Pancreas (tissue), 10 donors: ENCODE results near the gene PARK7. TPM values are rescaled to one million over a fixed set of nuclear protein-coding genes. Genes with fewer than 3 reads are reported as not detected.

Source experiments
- ATAC-seq, 4 donors: fragments of 200-7000 bp; cut with Tn5 transposase; one replicate each; pipeline versions ENCODE4 v1.8.0 to v1.9.1; 2020; ENCODE audit warnings: mild to moderate bottlenecking in 4 of 4, moderate library complexity in 4 of 4
- DNase-seq, 6 donors: peaks; one replicate each; pipeline ENCODE4 v3.0.0-alpha.2; 2020
- FAIRE-seq: peaks from 2 replicates; lab custom pipeline; 2012; peaks lifted over from hg19 to GRCh38; lab: Jason Lieb, UNC
- H3K27ac ChIP-seq, 4 donors: fragments of 200-600 bp; sonication (generic); 1 replicate in 3 of 4; 2 replicates in 1 of 4; pipeline versions ENCODE4 v1.5.0 to v1.8.0; 2020
- H3K27me3 ChIP-seq, 4 donors: fragments of 200-600 bp; one replicate each; pipeline ENCODE4 v1.8.0; 2021
- H3K36me3 ChIP-seq, 3 donors: fragments of 200-600 bp; sonication (generic) in 1 of 3; one replicate each; pipeline versions ENCODE4 v1.5.0 to v1.8.0; 2020 to 2021
- H3K4me1 ChIP-seq, 3 donors: fragments of 200-600 bp; one replicate each; pipeline ENCODE4 v1.8.0; 2021
- H3K4me3 ChIP-seq, 4 donors: fragments of 200-600 bp; sonication (generic) in 2 of 4; one replicate each; pipeline versions ENCODE4 v1.5.0 to v1.8.0; 2020 to 2021
- H3K9me3 ChIP-seq, 4 donors: fragments of 200-600 bp; one replicate each; pipeline ENCODE4 v1.8.0; 2021
- WGBS, 2 donors: extraction: QIAGEN DNeasy Blood & Tissue Kit; methylation state at CpG; one replicate each; pipeline ENCODE4 v1.1.7; 2013; 5-methylcytosine and 5-hydroxymethylcytosine counted together
- intact Hi-C, 3 donors: fragments of 100-400 bp; cut with DNase I; formaldehyde crosslinking; loops; one replicate each; pipeline versions ENCODE4 v1.11.1 to v1.14.2; 2022
- polyA plus RNA-seq, 2 donors: library from polyadenylated mRNA; stranded (reverse); fragments of 200-250 nt; gene quantifications; one replicate each; pipeline ENCODE4 v1.2.3, GENCODE V29; 2013
- total RNA-seq, 6 donors: library from RNA; stranded (reverse); fragmentation: NEBNext Ultra II Directional in 4 of 6; extraction: Animal tissue kit (Norgen Biotek cat#: 25700) in 4 of 6; gene quantifications; one replicate each; pipeline versions ENCODE4 v1.2.1 to v1.2.4, GENCODE V29; 2021 to 2023
- TF ChIP-seq, protein P1 (sequence below), 4 donors: fragments of 200-600 bp; sonication (generic) in 3 of 4; IDR thresholded peaks; one replicate each; pipeline versions ENCODE4 v1.5.0 to v1.8.0; 2021; ENCODE audit warnings: antibody characterized with exemption in 4 of 4
- donor health status: healthy with polysubstance abuse.
- donor health status: DM: no; HTN: no; CAD: no; lungs with moderate emphysema.
- donor health status: DM: no; HTN: no; CAD: no.
- donor health status: control.
- donor health status: control.
- donor health status: Bipolar disorder and iron deficiency.
- donor health status: DM: yes; HTN: yes; CAD: no.
- donor health status: DM: no; HTN: no; CAD: no.
- donor health status: DM: no; HTN: no; CAD: no.
- donor health status: DM: yes; HTN: yes; CAD: no.

Gene PARK7
- total and polyA plus RNA-seq, 8 donors: 99.8 to 176 (median 137) TPM

DNA sequence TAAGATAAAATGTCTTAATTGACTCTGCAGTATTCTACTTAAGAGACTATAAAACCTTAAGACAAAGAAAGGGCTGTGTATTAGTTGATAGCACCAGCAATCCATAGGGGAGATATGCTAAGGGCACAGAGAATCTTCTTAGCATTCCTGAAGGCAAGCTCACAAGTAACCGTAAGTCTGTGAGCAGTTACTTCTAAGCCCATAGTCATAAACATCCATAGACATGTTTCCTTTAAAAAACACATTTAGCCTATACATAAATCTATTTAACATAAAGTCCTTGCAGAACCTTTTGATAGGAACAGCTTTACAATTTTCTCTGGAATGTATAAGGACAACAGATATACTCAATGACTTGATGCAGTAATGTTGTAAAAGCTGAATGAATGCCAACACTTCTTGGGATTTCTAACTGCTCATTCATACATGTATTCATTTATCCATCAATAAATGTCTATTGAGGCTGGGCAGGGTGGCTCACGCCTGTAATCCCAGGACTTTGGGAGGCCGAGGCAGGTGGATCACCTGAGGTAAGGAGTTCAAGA lies 70.9 kb downstream of the PARK7 start:
- no peak overlapping the region for H3K27ac ChIP-seq
- WGBS, 2 donors: 86 to 96% methylated on average over 3 of the region's 3 CpGs
- intact Hi-C loops: loop anchor here in 2 of 3 donors (5.0 to 10.0 kb wide), 2 partner anchors 142 to 205 kb away; no protein-coding TSS in a partner anchor
- FAIRE-seq (no peak), DNase-seq (no peak), ATAC-seq (no peak)
- no peaks in the 10 kb centered on the region for H3K27me3 ChIP-seq
- H3K4me1 ChIP-seq: peaks cover 17 to 23% (median 22%) of the 10 kb centered on the region in 3 donors
- TF ChIP-seq, protein P1, sequence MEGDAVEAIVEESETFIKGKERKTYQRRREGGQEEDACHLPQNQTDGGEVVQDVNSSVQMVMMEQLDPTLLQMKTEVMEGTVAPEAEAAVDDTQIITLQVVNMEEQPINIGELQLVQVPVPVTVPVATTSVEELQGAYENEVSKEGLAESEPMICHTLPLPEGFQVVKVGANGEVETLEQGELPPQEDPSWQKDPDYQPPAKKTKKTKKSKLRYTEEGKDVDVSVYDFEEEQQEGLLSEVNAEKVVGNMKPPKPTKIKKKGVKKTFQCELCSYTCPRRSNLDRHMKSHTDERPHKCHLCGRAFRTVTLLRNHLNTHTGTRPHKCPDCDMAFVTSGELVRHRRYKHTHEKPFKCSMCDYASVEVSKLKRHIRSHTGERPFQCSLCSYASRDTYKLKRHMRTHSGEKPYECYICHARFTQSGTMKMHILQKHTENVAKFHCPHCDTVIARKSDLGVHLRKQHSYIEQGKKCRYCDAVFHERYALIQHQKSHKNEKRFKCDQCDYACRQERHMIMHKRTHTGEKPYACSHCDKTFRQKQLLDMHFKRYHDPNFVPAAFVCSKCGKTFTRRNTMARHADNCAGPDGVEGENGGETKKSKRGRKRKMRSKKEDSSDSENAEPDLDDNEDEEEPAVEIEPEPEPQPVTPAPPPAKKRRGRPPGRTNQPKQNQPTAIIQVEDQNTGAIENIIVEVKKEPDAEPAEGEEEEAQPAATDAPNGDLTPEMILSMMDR (IDR thresholded peaks at IDR 0.05): no peak
- H3K9me3 ChIP-seq: no peaks in the 10 kb centered on the region
- no peaks in the 10 kb centered on the region for H3K36me3 ChIP-seq
- no peak overlapping the region for H3K4me3 ChIP-seq

DNA sequence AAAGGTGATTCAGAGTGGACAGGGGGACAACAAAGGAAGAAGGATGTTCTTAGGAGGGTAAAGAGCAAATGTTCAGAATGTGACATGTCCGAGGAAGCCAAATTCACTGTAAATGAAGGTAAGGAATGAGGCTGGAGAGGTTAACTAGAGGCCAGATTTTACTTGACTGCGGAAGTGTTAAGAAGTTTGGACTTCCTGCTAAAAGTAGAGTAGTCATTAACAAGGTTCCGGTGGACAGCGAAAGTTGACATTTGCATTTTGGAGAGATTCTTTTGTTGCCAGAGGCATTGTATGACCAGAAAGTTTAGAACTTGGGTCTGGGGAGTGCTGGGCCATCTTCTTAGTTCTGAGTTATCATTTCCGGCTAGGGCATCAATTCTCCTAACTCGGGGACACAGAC lies 71.8 kb downstream of the PARK7 start:
- intact Hi-C loops: loop anchor here in 2 of 3 donors (5.0 to 10.0 kb wide), 2 partner anchors 141 to 204 kb away; no protein-coding TSS in a partner anchor
- Histone ChIP-seq H3K36me3 (no peaks in the 10 kb centered on the region), H3K9me3 (no peaks in the 10 kb centered on the region), H3K4me1 (peaks cover 12 to 16% (median 13%) of the 10 kb centered on the region in 3 donors), H3K27me3 (no peaks in the 10 kb centered on the region), H3K27ac (no peak overlapping the region), H3K4me3 (no peak overlapping the region)
- 88 to 90% methylated on average over 6 of the region's 6 CpGs for WGBS, 2 donors
- DNase-seq (no peak), FAIRE-seq (no peak), ATAC-seq (no peak)
- TF ChIP-seq, protein P1 (IDR thresholded peaks at IDR 0.05): no peak

Other genes with a start within 250 kb of the PARK7 start
- 10 to 100 TPM; 11.7 to 39.1 (median 22.0) TPM for gene VAMP3, start 190.4 kb upstream of the PARK7 start, total RNA-seq
- 10 to 100 TPM; 15.1 to 33.6 TPM for gene VAMP3, start 190.4 kb upstream of the PARK7 start, polyA plus RNA-seq
- gene PER3, start 177.4 kb upstream of the PARK7 start, total RNA-seq: 10 to 100 TPM in 3 of 6 donors, 1 to 10 TPM in 3; 4.6 to 13.9 (median 9.6) TPM
- gene PER3, start 177.4 kb upstream of the PARK7 start, polyA plus RNA-seq: 10 to 100 TPM in 1 of 2 donors, 1 to 10 TPM in 1; 6.4 to 11.8 TPM
- not detected for gene UTS2, start 108.6 kb upstream of the PARK7 start, total RNA-seq
- gene UTS2, start 108.6 kb upstream of the PARK7 start, polyA plus RNA-seq: under 1 TPM in 1 of 2 donors, not detected in 1; 0.09 TPM
- 1 to 10 TPM in 1 of 6 donors, under 1 TPM in 3, not detected in 2; 0.08 to 1.4 (median 0.49) TPM for gene TNFRSF9, start 20.9 kb upstream of the PARK7 start, total RNA-seq
- under 1 TPM in 1 of 2 donors, not detected in 1; 0.27 TPM for gene TNFRSF9, start 20.9 kb upstream of the PARK7 start, polyA plus RNA-seq
- gene ERRFI1, start 64.6 kb downstream of the PARK7 start, total RNA-seq: 100 to 1,000 TPM in 3 of 6 donors, 10 to 100 TPM in 3; 36.4 to 392 (median 81.7) TPM
- gene ERRFI1, start 64.6 kb downstream of the PARK7 start, polyA plus RNA-seq: 100 to 1,000 TPM in 1 of 2 donors, 10 to 100 TPM in 1; 88.2 to 129 TPM